Endothelial cell of umbilical vein (primary cell): ENCODE measurements around the gene LEMD1. TPM values are rescaled to one million over a fixed set of nuclear protein-coding genes. Genes with fewer than 3 reads are reported as not detected.

Experiments
- BruUV-seq: library from RNA; stranded (reverse); fragments of 400-500 nt; replicated peaks from 2 replicates; lab custom pipeline; 2021; lab: Mats Ljungman, UMichigan
- CTCF ChIA-PET: fragments of 300-600, 350-600 bp; sonication (Branson Sonifier 250); formaldehyde crosslinking; loops from one replicate; lab custom pipeline; 2021; ENCODE audit warnings: antibody characterized with exemption, inconsistent platforms; lab: Charles Lee
- POLR2A ChIA-PET: fragments of 300-600, 350-600 bp; sonication (Branson Sonifier 250); formaldehyde crosslinking; loops from one replicate; lab custom pipeline; 2021; ENCODE audit warnings: antibody characterized with exemption, inconsistent platforms; lab: Charles Lee
- DNase-seq: peaks from one replicate; pipeline ENCODE4 v3.0.0-alpha.2; 2011; ENCODE audit warnings: low read depth, low spot score
- FAIRE-seq: peaks from 2 replicates; lab custom pipeline; 2011; peaks lifted over from hg19 to GRCh38; lab: Jason Lieb, UNC
- H2AFZ ChIP-seq: 2 replicates; pipeline ENCODE4 v1.6.0; 2012; ENCODE audit warnings: low read depth, low read length, control low read depth, inconsistent platforms
- H3K27ac ChIP-seq: 2 replicates; pipeline ENCODE4 v1.5.1; 2011; ENCODE audit warnings: low read depth, mild to moderate bottlenecking, control low read depth, low read length, moderate library complexity; ENCODE audit not compliant: insufficient read depth
- H3K27me3 ChIP-seq, 2 experiments: 2 replicates each; pipeline versions ENCODE4 v1.6.0 to v1.6.1; 2011; ENCODE audit warnings: low read length in 2 of 2, mixed read lengths in 1 of 2; ENCODE audit not compliant: control insufficient read depth in 2 of 2, insufficient read depth in 2 of 2
- H3K36me3 ChIP-seq, 2 experiments: 2 replicates in 1 of 2; 3 replicates in 1 of 2; pipeline ENCODE4 v1.5.1; 2011; ENCODE audit warnings: low read length in 2 of 2, mild to moderate bottlenecking in 1 of 2, moderate library complexity in 1 of 2; ENCODE audit not compliant: control insufficient read depth in 2 of 2, insufficient read depth in 2 of 2; ENCODE audit errors: extremely low read depth in 1 of 2
- H3K4me1 ChIP-seq: 3 replicates; pipeline ENCODE4 v1.5.1; 2011; ENCODE audit warnings: mild to moderate bottlenecking, low read length; ENCODE audit not compliant: control insufficient read depth, insufficient read depth; ENCODE audit errors: extremely low read depth
- H3K4me2 ChIP-seq: 2 replicates; pipeline ENCODE4 v1.6.1; 2011; ENCODE audit warnings: low read length, control low read depth, mixed read lengths; ENCODE audit not compliant: insufficient read depth
- H3K4me3 ChIP-seq, 3 experiments: fragments of 200-600 bp in 1 of 3; sonication (generic), shearing (Covaris generic) in 1 of 3; replicated peaks in 1 of 3; 2 replicates each; pipeline ENCODE4 v1.5.1; 2011 to 2016; ENCODE audit warnings: control low read depth in 3 of 3, low read length in 3 of 3, mild to moderate bottlenecking in 2 of 3, inconsistent platforms in 1 of 3, low read depth in 1 of 3, moderate library complexity in 1 of 3; ENCODE audit not compliant: insufficient read depth in 1 of 3
- H3K79me2 ChIP-seq: 2 replicates; pipeline ENCODE4 v1.6.0; 2012; ENCODE audit warnings: low read length, inconsistent platforms; ENCODE audit not compliant: control insufficient read depth, insufficient read depth
- H3K9ac ChIP-seq: replicated peaks from 2 replicates; pipeline ENCODE3; 2011; ENCODE audit warnings: low read length, control low read depth; ENCODE audit not compliant: insufficient read depth; ENCODE audit errors: extremely low read depth
- H3K9me1 ChIP-seq: replicated peaks from 3 replicates; pipeline ENCODE4 v1.6.0; 2011; ENCODE audit warnings: mild to moderate bottlenecking, low read length; ENCODE audit not compliant: control insufficient read depth, insufficient read depth; ENCODE audit errors: extremely low read depth
- H3K9me3 ChIP-seq: replicated peaks from 2 replicates; pipeline ENCODE4 v1.5.1; 2012; ENCODE audit warnings: low read length, inconsistent platforms; ENCODE audit not compliant: control insufficient read depth, insufficient read depth
- H4K20me1 ChIP-seq: replicated peaks from 2 replicates; pipeline ENCODE3; 2011; ENCODE audit warnings: mild to moderate bottlenecking, low read length; ENCODE audit not compliant: control insufficient read depth, insufficient read depth; ENCODE audit errors: extremely low read depth
- CTCF ChIP-seq, 2 donors: IDR thresholded peaks; 1 replicate in 1 of 2; 2 replicates in 1 of 2; pipeline ENCODE4 v1.5.1; 2011; ENCODE audit warnings: low read length in 2 of 2, mild to moderate bottlenecking in 2 of 2, moderate library complexity in 2 of 2, control low read depth in 1 of 2, inconsistent platforms in 1 of 2, low read depth in 1 of 2; ENCODE audit not compliant: insufficient read depth in 1 of 2; ENCODE audit errors: extremely low read depth in 1 of 2
- EZH2 ChIP-seq: IDR thresholded peaks from 2 replicates; pipeline ENCODE4 v1.6.1; 2012; ENCODE audit warnings: borderline replicate concordance, low read depth, mild to moderate bottlenecking, moderate library complexity, low read length, inconsistent platforms; ENCODE audit not compliant: severe bottlenecking
- FOS ChIP-seq: IDR thresholded peaks from 2 replicates; pipeline ENCODE4 v1.6.1; 2011; ENCODE audit warnings: mild to moderate bottlenecking, low read length, moderate library complexity, borderline replicate concordance; ENCODE audit not compliant: insufficient read depth
- GATA2 ChIP-seq: IDR thresholded peaks from 2 replicates; pipeline ENCODE4 v1.7.0; 2011; ENCODE audit warnings: low read depth, mild to moderate bottlenecking, moderate library complexity, mixed read lengths, low read length; ENCODE audit not compliant: insufficient read length, insufficient read depth
- JUN ChIP-seq: IDR thresholded peaks from 2 replicates; pipeline ENCODE4 v1.6.1; 2011; ENCODE audit warnings: borderline replicate concordance, low read depth; ENCODE audit not compliant: insufficient read length, insufficient read depth
- MAX ChIP-seq: IDR thresholded peaks from 2 replicates; pipeline ENCODE4 v1.6.1; 2011; ENCODE audit not compliant: insufficient read depth, insufficient read length
- MYC ChIP-seq: IDR thresholded peaks from one replicate; pipeline ENCODE4 v1.6.1; 2011; ENCODE audit warnings: mild to moderate bottlenecking, low read depth, low read length
- POLR2A ChIP-seq: IDR thresholded peaks from 2 replicates; pipeline ENCODE4 v1.6.1; 2012; ENCODE audit warnings: low read depth, mild to moderate bottlenecking, control low read depth, low read length
- POLR2AphosphoS5 ChIP-seq: IDR thresholded peaks from 2 replicates; pipeline ENCODE4 v1.6.1; 2012; ENCODE audit warnings: low read depth, mild to moderate bottlenecking, control low read depth, low read length, moderate library complexity; ENCODE audit not compliant: insufficient read depth
- dilution Hi-C: fragments of 300-500 bp; cut with MboI; formaldehyde crosslinking; loops from one replicate; pipeline ENCODE4 v1.15.0; 2019; ENCODE audit warnings: low sequenced_read_pairs; ENCODE audit not compliant: extremely low pct_ligation_motif_present
- intact Hi-C: fragments of 100-400 bp; cut with micrococcal nuclease; formaldehyde crosslinking; loops from one replicate; pipeline ENCODE4 v1.10.0; 2022
- polyA plus RNA-seq, 4 experiments: library from polyadenylated mRNA; depleted of rRNA in 3 of 4; stranded (reverse) in 3 of 4; unstranded in 1 of 4; fragments of >200 nt; gene quantifications; 2 replicates each; pipeline versions ENCODE4 v1.2.1 to v1.2.3, GENCODE V29; 2011 to 2012; ENCODE audit warnings: missing spikeins in 1 of 4
- total RNA-seq: library from RNA; stranded (reverse); gene quantifications from 2 replicates; pipeline ENCODE4 v1.2.3, GENCODE V29; 2021

Gene LEMD1
- total and polyA plus RNA-seq, 2 donors (not counting 3 experiments of a cell fraction or from before 2014, with no cell fraction given): not detected

DNA sequence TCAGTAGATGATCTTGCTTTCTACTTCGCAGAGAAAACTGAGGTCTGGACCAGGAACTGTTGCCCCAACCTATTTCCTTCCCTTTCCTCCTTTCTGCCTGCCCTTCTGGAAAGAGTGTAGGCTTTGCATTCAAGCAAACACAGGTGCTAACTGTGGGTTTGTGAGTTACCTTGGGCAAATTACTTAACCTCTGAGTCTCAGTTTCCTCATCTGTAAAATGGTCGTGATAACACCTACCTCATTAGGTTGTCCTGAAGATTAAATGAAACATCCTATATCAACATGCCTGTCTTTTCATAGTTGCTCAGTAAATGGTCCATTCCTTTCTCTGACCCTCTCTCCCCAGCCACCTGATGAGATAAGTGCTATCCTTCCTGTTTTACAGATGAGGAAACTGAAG is 43.5 kb upstream of the LEMD1 start:
- dilution Hi-C loops: no loop called here
- ChIA-PET CTCF (interaction anchor here (1.5 to 1.7 kb wide), 2 partner anchors 20 to 111 kb away, joined by 6 read pairs; no protein-coding TSS in a partner anchor), POLR2A (no interaction called here)
- no TSS peak for BruUV-seq
- Histone ChIP-seq H3K27me3 (peaks cover 8 to 16% of the 10 kb centered on the region in 2 experiments), H3K9ac (no peak overlapping the region), H3K79me2 (no peaks in the 10 kb centered on the region), H2AFZ (no peak overlapping the region), H4K20me1 (no peaks in the 10 kb centered on the region), H3K4me2 (no peak overlapping the region), H3K9me1 (no peaks in the 10 kb centered on the region), H3K4me1 (no peaks in the 10 kb centered on the region), H3K4me3 (no peak overlapping the region), H3K27ac (no peak overlapping the region), H3K36me3 (no peaks in the 10 kb centered on the region), H3K9me3 (no peaks in the 10 kb centered on the region)
- FAIRE-seq: no peak
- DNase-seq: no peak
- TF ChIP-seq FOS (no peak), POLR2AphosphoS5 (no peak), MAX (no peak), POLR2A (no peak), EZH2 (no peak), MYC (no peak), JUN (no peak), CTCF (IDR thresholded peaks at IDR 0.05; ENCODE audit: extremely low read depth in 1 of 2, insufficient read depth in 1 of 2, low read depth in 1 of 2, low read length in 2 of 2) (no peak), GATA2 (no peak)
- intact Hi-C loops: no loop called here
